ENCODE results near the gene SLC5A1. TPM values are rescaled to one million over a fixed set of nuclear protein-coding genes. Genes with fewer than 3 reads are reported as not detected.

SLC5A1 gene
- total RNA-seq, 1 donor from 2014 or later, result 201 TPM

DNA sequence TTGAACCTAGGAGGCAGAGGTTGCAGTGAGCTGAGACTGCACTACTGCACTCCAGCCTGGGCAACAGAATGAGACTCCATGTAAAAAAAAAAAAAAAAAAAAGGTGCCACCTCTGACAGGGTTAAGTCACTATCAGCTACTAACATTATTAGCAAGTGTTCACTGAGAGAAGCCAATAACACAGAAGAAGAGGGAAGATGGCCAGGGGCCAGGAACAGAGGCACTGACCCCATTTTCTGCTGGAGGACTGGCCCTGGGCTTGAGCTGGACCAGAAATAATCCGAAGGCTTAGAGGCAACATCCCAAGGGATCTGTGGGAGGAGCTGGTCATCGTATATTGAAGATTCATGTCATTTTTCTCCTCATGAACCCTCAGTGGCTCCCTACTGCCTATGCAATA lies 5.0 kb downstream of the SLC5A1 start:
- H3K9me3 ChIP-seq (replicated peaks), result no peaks in the 10 kb centered on the region
- TF ChIP-seq, protein P1, sequence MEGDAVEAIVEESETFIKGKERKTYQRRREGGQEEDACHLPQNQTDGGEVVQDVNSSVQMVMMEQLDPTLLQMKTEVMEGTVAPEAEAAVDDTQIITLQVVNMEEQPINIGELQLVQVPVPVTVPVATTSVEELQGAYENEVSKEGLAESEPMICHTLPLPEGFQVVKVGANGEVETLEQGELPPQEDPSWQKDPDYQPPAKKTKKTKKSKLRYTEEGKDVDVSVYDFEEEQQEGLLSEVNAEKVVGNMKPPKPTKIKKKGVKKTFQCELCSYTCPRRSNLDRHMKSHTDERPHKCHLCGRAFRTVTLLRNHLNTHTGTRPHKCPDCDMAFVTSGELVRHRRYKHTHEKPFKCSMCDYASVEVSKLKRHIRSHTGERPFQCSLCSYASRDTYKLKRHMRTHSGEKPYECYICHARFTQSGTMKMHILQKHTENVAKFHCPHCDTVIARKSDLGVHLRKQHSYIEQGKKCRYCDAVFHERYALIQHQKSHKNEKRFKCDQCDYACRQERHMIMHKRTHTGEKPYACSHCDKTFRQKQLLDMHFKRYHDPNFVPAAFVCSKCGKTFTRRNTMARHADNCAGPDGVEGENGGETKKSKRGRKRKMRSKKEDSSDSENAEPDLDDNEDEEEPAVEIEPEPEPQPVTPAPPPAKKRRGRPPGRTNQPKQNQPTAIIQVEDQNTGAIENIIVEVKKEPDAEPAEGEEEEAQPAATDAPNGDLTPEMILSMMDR (IDR thresholded peaks at IDR 0.05; ENCODE audit: borderline replicate concordance), result no peak
- H3K4me1 ChIP-seq, result peaks cover 28% of the 10 kb centered on the region
- H3K27ac ChIP-seq (replicated peaks), result peak overlapping the region; percentile 2
- H3K36me3 ChIP-seq, result no peaks in the 10 kb centered on the region
- peaks cover 3% of the 10 kb centered on the region for H3K27me3 ChIP-seq (ENCODE audit: low read depth)
- peak; percentile 49 for DNase-seq
- intact Hi-C loops (cut with micrococcal nuclease), result no loop called here
- no peak overlapping the region for H3K4me3 ChIP-seq

DNA sequence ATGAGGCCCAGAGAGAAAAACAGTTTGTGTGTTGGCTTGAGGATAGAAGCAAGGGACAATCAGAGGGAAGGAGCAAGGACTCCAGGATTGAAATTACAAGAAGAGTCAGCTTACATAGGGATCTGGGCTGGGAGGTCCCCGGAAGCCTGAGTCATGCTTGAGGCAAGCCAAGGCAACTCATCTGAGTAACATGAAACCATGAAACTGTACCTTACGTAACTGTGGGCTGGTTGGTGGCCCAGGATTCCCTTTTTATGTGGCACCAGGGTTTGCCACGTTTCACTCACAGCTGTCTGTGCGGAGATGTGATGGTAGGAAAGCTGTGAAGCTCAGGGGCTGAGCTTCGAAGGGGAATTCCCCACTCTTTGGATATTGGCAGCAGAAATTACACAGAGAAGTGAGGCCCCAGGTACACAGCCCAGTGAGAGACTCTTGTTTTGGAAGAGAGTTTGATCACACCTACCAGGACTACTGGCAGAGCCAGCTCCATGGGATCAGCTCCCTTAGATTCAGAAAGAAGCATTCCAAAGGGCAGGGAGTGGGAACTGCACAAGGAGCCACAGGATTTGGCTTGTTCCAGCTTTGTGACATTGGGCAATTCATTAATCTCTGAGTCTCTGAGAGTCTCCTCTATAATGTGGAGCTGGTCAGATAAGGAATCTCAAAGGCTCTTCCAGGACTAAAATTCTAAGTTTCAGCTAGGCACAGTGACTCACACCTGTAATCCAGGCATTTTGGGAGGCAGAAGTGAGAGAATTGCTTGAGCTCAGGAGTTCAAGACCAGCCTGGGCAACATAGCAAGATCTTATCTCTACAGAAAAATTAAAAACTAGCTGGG lies 7.8 kb downstream of the SLC5A1 start:
- no peak for DNase-seq
- H3K4me3 ChIP-seq, result no peak overlapping the region
- TF ChIP-seq, protein P1 (IDR thresholded peaks at IDR 0.05; ENCODE audit: borderline replicate concordance), result no peak
- H3K27ac ChIP-seq (replicated peaks), result peak overlapping the region; percentile 56
- H3K27me3 ChIP-seq (ENCODE audit: low read depth), result no peaks in the 10 kb centered on the region
- intact Hi-C loops (cut with micrococcal nuclease), result no loop called here
- no peaks in the 10 kb centered on the region for H3K9me3 ChIP-seq (replicated peaks)
- H3K4me1 ChIP-seq, result peaks cover 23% of the 10 kb centered on the region
- no peaks in the 10 kb centered on the region for H3K36me3 ChIP-seq

DNA sequence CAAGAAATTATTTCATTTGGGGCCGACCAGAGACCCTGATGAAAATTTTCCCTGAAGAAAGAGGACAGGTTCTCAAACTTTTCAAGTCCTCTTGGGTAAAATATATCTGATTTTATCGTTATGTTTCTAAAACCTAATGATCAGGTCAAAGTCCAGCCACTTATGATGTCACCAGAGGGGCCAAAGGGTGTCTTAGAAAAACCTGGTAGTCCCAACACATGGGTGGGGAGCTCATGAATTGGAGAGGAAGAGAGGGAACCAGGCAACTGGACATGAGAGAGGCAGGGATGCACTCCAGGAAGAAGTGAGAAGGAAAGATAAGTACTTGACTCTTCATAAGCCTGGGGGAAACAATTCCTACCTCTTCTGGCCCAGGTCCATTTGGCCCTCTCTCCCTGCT lies 9.2 kb downstream of the SLC5A1 start:
- intact Hi-C loops (cut with micrococcal nuclease), result no loop called here
- TF ChIP-seq, protein P1 (IDR thresholded peaks at IDR 0.05; ENCODE audit: borderline replicate concordance), result no peak
- Histone ChIP-seq H3K27ac (replicated peaks) (no peak overlapping the region), H3K9me3 (replicated peaks) (no peaks in the 10 kb centered on the region), H3K4me1 (peaks cover 28% of the 10 kb centered on the region), H3K4me3 (no peak overlapping the region), H3K36me3 (no peaks in the 10 kb centered on the region), H3K27me3 (ENCODE audit: low read depth) (no peaks in the 10 kb centered on the region)
- no peak for DNase-seq

DNA sequence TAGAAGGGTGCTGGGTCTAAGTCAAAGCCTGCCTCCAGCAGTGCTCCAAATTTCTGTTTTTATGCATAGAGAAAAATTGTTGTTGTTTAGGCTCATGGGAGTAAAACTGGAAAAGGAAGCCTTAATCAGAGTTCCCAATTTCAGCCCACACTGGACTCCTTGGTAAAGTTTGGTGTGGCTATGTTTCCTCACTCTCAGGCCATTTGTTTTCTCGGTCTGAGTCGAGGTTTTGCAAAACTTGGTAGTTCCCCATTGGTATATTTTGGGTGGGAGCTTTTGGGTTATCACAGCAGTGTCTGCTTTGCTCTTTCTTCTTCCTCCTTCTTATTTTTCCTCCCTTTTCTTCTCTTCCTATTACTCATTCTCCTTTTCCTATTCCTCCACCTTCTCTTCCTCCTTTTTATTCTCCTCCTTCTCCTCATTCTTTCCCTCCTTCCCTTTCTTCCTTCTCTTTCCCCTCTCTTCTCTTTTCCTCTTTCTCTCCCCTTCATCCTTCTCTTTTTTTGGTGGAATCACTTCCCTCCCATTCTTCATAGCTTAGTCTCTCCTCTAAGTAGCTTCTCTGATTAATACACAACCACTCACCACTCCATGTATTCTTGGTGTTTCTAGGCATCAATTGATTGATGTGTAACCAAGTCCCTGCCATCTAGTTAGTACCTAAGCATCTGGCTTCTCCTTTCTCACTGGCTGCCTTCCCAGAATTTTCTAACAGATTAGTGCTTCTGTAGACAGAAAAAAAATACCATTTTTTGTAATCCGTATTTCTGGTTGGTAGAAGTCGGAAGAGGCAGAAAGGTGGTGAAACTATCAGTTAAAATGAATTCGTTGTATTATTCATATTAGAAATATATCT lies 10.1 kb downstream of the SLC5A1 start:
- H3K36me3 ChIP-seq, result no peaks in the 10 kb centered on the region
- H3K27me3 ChIP-seq (ENCODE audit: low read depth), result no peaks in the 10 kb centered on the region
- H3K27ac ChIP-seq (replicated peaks), result no peak overlapping the region
- DNase-seq, result no peak
- H3K4me1 ChIP-seq, result peaks cover 28% of the 10 kb centered on the region
- intact Hi-C loops (cut with micrococcal nuclease), result no loop called here
- TF ChIP-seq, protein P1 (IDR thresholded peaks at IDR 0.05; ENCODE audit: borderline replicate concordance), result no peak
- no peak overlapping the region for H3K4me3 ChIP-seq
- H3K9me3 ChIP-seq (replicated peaks), result no peaks in the 10 kb centered on the region

- intact Hi-C loops (cut with micrococcal nuclease), result no loop called here
- no peaks in the 10 kb centered on the region for H3K9me3 ChIP-seq (replicated peaks)
Measured at GRCh38 chr22:32055069-32055468, 12.0 kb downstream of the SLC5A1 start.

More at GRCh38 chr22:32055069-32055468, 12.0 kb downstream of the SLC5A1 start:
- DNase-seq, result no peak
- Histone ChIP-seq H3K4me3 (no peak overlapping the region), H3K4me1 (peaks cover 24% of the 10 kb centered on the region), H3K36me3 (no peaks in the 10 kb centered on the region), H3K27me3 (ENCODE audit: low read depth) (no peaks in the 10 kb centered on the region), H3K27ac (replicated peaks) (no peak overlapping the region)
- TF ChIP-seq, protein P1 (IDR thresholded peaks at IDR 0.05; ENCODE audit: borderline replicate concordance), result no peak

Data from left ventricle myocardium inferior (tissue), 1 donor.